ENCODE measurements around the gene GTF2IRD1. TPM values are rescaled to one million over a fixed set of nuclear protein-coding genes. Genes with fewer than 3 reads are reported as not detected.
"Not testable (repeated sequence)": the region's sequence is repeated elsewhere in the genome, so short reads cannot be mapped to it uniquely, and the experiment has no call there.

GTF2IRD1 gene
- total and polyA plus RNA-seq, 2 donors (not counting 1 experiment from before 2014, with no cell fraction given), result 7.8 to 14.7 TPM

DNA sequence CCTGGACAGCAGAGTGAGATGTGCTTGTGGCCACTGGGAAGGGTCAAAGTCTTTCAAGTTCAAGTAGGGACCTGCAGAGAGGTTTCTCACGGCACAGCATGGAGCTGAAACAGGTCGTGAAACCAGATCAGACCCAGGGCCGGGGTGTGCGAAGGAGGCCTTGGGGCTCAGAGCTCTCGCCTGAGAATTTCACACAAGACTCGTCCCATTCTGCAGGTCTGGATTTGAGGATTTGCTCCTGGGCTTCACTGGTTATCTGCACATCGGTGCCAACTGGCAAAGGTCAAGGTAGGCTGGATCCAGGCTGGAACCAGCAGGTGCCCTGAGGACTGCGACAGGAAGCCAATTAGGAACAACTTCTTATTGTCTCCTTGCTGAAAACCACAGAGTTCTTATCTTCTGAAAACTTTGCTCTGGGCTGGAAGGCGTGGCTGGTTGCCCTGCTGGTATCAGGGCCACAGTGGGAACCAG lies 179.8 kb downstream of the GTF2IRD1 start:
- Histone ChIP-seq H4K20me1 (ENCODE audit: control insufficient read depth, extremely low read depth, insufficient read depth, low read length) (no peaks in the 10 kb centered on the region), H3K4me2 (ENCODE audit: extremely low read depth, insufficient read depth, low read length) (no peak overlapping the region)

DNA sequence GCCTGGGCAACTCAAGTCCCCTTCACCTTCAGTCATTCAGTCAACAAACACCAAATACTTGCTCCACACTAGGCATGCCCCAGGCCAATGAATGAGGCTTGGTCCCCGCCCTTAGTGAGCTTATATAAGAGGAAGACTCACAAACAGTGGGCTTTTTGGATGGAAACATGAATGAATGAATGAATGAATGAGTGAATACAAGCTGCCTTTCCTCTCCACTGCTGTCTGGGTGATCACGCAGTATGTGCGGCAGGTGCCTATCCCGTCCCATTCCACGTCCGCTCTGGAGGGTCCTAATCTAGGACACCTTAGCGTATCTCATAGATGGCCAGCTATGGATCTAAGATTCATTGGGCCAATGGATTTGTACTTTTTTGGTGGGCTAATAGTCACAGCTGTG lies 184.0 kb downstream of the GTF2IRD1 start:
- Histone ChIP-seq H3K4me3 (replicated peaks in 1 of 4; ENCODE audit: control extremely low read depth in 1 of 4, insufficient read depth in 1 of 4, low read depth in 3 of 4, low read length in 4 of 4) (no peak overlapping the region), H3K4me1 (ENCODE audit: control insufficient read depth, extremely low read depth, insufficient read depth, low read length) (peaks cover 2% of the 10 kb centered on the region), H3K4me2 (ENCODE audit: extremely low read depth, insufficient read depth, low read length) (no peak overlapping the region), H2AFZ (ENCODE audit: low read length) (no peak overlapping the region), H3K36me3 (ENCODE audit: control insufficient read depth, insufficient read depth, low read length) (no peaks in the 10 kb centered on the region), H3K27me3 (ENCODE audit: control insufficient read depth, insufficient read depth, low read length) (no peaks in the 10 kb centered on the region), H3K9me3 (ENCODE audit: control insufficient read depth, insufficient read depth, low read depth, low read length) (no peaks in the 10 kb centered on the region), H4K20me1 (ENCODE audit: control insufficient read depth, extremely low read depth, insufficient read depth, low read length) (no peaks in the 10 kb centered on the region), H3K79me2 (ENCODE audit: control insufficient read depth, insufficient read depth, low read length) (no peaks in the 10 kb centered on the region), H3K9ac (ENCODE audit: insufficient read depth, low read length) (no peak overlapping the region), H3K27ac (ENCODE audit: insufficient read depth, low read length) (no peak overlapping the region)
- TF ChIP-seq EZH2 (IDR thresholded peaks at IDR 0.05; ENCODE audit: low read length, missing control alignments), result no peak
- TF ChIP-seq, protein P1, sequence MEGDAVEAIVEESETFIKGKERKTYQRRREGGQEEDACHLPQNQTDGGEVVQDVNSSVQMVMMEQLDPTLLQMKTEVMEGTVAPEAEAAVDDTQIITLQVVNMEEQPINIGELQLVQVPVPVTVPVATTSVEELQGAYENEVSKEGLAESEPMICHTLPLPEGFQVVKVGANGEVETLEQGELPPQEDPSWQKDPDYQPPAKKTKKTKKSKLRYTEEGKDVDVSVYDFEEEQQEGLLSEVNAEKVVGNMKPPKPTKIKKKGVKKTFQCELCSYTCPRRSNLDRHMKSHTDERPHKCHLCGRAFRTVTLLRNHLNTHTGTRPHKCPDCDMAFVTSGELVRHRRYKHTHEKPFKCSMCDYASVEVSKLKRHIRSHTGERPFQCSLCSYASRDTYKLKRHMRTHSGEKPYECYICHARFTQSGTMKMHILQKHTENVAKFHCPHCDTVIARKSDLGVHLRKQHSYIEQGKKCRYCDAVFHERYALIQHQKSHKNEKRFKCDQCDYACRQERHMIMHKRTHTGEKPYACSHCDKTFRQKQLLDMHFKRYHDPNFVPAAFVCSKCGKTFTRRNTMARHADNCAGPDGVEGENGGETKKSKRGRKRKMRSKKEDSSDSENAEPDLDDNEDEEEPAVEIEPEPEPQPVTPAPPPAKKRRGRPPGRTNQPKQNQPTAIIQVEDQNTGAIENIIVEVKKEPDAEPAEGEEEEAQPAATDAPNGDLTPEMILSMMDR (conservative IDR thresholded peaks at IDR 0.05 in 1 of 2, IDR thresholded peaks at IDR 0.05 in 1 of 2; ENCODE audit: low read depth in 1 of 2, low read length in 2 of 2), result no peak
- no peak for DNase-seq (ENCODE audit: low read depth in 2 of 2)

More for the DNA sequence above, 179.8 kb downstream of the GTF2IRD1 start:
- Histone ChIP-seq H3K4me3 (replicated peaks in 1 of 4; ENCODE audit: control extremely low read depth in 1 of 4, insufficient read depth in 1 of 4, low read depth in 3 of 4, low read length in 4 of 4) (no peak overlapping the region), H3K79me2 (ENCODE audit: control insufficient read depth, insufficient read depth, low read length) (no peaks in the 10 kb centered on the region), H3K27me3 (ENCODE audit: control insufficient read depth, insufficient read depth, low read length) (no peaks in the 10 kb centered on the region), H3K27ac (ENCODE audit: insufficient read depth, low read length) (no peak overlapping the region), H3K4me1 (ENCODE audit: control insufficient read depth, extremely low read depth, insufficient read depth, low read length) (peaks cover 2% of the 10 kb centered on the region), H2AFZ (ENCODE audit: low read length) (no peak overlapping the region), H3K9ac (ENCODE audit: insufficient read depth, low read length) (no peak overlapping the region), H3K36me3 (ENCODE audit: control insufficient read depth, insufficient read depth, low read length) (no peaks in the 10 kb centered on the region), H3K9me3 (ENCODE audit: control insufficient read depth, insufficient read depth, low read depth, low read length) (no peaks in the 10 kb centered on the region)
- TF ChIP-seq, protein P1 (conservative IDR thresholded peaks at IDR 0.05 in 1 of 2, IDR thresholded peaks at IDR 0.05 in 1 of 2; ENCODE audit: low read depth in 1 of 2, low read length in 2 of 2), result no peak
- TF ChIP-seq EZH2 (IDR thresholded peaks at IDR 0.05; ENCODE audit: low read length, missing control alignments), result no peak
- no peak for DNase-seq (ENCODE audit: low read depth in 2 of 2)

DNA sequence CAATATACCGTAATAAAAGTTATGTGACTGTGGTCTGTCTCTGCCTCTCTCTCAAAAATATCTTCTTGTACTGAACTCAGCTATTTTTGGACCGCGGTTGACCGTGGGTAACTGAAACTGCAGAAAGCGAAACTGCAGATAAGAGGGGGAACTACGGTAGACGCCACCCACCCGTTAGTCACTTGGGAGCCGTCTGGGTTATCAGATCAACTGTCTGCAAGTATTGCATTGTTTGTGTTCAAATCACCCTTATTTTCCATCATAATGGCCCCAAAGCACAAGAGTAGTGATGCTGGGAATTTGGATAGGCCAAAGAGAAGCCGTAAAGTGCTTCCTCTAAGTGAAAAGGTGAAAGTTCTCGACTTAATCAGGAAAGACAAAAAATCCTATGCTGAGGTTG lies 196.3 kb downstream of the GTF2IRD1 start:
- not testable (repeated sequence) for H3K27ac ChIP-seq (ENCODE audit: insufficient read depth, low read length); H3K79me2 ChIP-seq (ENCODE audit: control insufficient read depth, insufficient read depth, low read length); H3K4me1 ChIP-seq (ENCODE audit: control insufficient read depth, extremely low read depth, insufficient read depth, low read length); H3K9me3 ChIP-seq (ENCODE audit: control insufficient read depth, insufficient read depth, low read depth, low read length); H4K20me1 ChIP-seq (ENCODE audit: control insufficient read depth, extremely low read depth, insufficient read depth, low read length); H3K9ac ChIP-seq (ENCODE audit: insufficient read depth, low read length); H3K27me3 ChIP-seq (ENCODE audit: control insufficient read depth, insufficient read depth, low read length); H3K36me3 ChIP-seq (ENCODE audit: control insufficient read depth, insufficient read depth, low read length)
- peak overlapping the region; percentile 73 for H2AFZ ChIP-seq (ENCODE audit: low read length)
- peak overlapping the region in 2 of 4 experiments; percentile 18 to 28 for H3K4me3 ChIP-seq (replicated peaks in 1 of 4; ENCODE audit: control extremely low read depth in 1 of 4, insufficient read depth in 1 of 4, low read depth in 3 of 4, low read length in 4 of 4)
- H3K4me2 ChIP-seq (ENCODE audit: extremely low read depth, insufficient read depth, low read length), result peak overlapping the region; percentile 68
- peak in 1 of 2 donors; percentile 76 for DNase-seq (ENCODE audit: low read depth in 2 of 2)

DNA sequence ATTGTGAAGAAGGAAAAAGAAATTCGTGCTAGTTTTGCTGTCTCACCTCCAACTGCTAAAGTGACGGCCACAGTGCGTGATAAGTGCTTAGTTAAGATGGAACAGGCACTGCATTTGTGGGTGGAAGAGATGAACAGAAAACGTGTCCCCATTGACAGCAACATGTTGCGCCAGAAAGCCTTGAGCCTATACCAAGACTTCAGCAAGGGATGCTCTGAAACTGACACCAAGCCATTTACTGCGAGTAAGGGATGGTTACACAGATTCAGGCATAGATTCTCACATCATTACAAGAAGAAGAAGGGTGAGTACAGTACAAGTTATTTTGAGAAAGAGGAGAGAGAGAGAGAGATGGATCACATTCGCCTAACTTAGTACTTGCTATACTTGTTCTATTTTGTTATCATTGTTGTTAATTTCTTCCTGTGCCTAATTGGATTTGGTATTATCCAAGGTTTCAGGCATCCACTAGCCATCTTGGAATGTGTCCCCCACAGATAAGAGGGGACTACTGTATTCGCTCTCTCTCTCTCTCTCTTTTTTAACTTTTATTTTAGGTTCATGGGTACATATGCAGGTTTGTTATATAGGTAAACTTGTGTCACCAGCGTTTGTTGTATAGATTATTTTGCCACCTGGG lies 196.9 kb downstream of the GTF2IRD1 start:
- not testable (repeated sequence) for H3K36me3 ChIP-seq (ENCODE audit: control insufficient read depth, insufficient read depth, low read length); H3K4me2 ChIP-seq (ENCODE audit: extremely low read depth, insufficient read depth, low read length); H3K9me3 ChIP-seq (ENCODE audit: control insufficient read depth, insufficient read depth, low read depth, low read length); H3K79me2 ChIP-seq (ENCODE audit: control insufficient read depth, insufficient read depth, low read length); H2AFZ ChIP-seq (ENCODE audit: low read length); H3K27ac ChIP-seq (ENCODE audit: insufficient read depth, low read length); H3K4me1 ChIP-seq (ENCODE audit: control insufficient read depth, extremely low read depth, insufficient read depth, low read length); H4K20me1 ChIP-seq (ENCODE audit: control insufficient read depth, extremely low read depth, insufficient read depth, low read length); H3K9ac ChIP-seq (ENCODE audit: insufficient read depth, low read length); H3K27me3 ChIP-seq (ENCODE audit: control insufficient read depth, insufficient read depth, low read length); H3K4me3 ChIP-seq (replicated peaks in 1 of 4; ENCODE audit: control extremely low read depth in 1 of 4, insufficient read depth in 1 of 4, low read depth in 3 of 4, low read length in 4 of 4); DNase-seq (ENCODE audit: low read depth in 2 of 2)

DNA sequence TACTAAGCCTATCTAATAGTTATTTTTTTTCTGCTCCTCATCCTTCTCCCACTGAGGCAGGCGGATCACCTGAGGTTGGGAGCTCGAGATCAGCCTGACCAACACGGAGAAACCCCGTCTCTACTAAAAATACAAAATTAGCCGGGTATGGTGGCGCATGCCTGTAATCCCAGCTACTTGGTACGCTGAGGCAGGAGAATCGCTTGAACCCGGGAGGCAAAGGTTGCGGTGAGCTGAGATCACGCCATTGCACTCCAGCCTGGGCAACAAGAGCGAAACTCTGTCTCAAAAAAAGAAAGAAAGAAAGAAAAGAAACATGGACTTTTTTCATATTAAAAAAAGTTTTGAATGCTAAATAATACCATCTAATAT lies 197.4 kb downstream of the GTF2IRD1 start:
- H3K9me3 ChIP-seq (ENCODE audit: control insufficient read depth, insufficient read depth, low read depth, low read length); H3K36me3 ChIP-seq (ENCODE audit: control insufficient read depth, insufficient read depth, low read length); DNase-seq (ENCODE audit: low read depth in 2 of 2); H2AFZ ChIP-seq (ENCODE audit: low read length); H3K79me2 ChIP-seq (ENCODE audit: control insufficient read depth, insufficient read depth, low read length); H3K27ac ChIP-seq (ENCODE audit: insufficient read depth, low read length); H3K27me3 ChIP-seq (ENCODE audit: control insufficient read depth, insufficient read depth, low read length); H3K9ac ChIP-seq (ENCODE audit: insufficient read depth, low read length); H3K4me1 ChIP-seq (ENCODE audit: control insufficient read depth, extremely low read depth, insufficient read depth, low read length); H3K4me2 ChIP-seq (ENCODE audit: extremely low read depth, insufficient read depth, low read length); H3K4me3 ChIP-seq (replicated peaks in 1 of 4; ENCODE audit: control extremely low read depth in 1 of 4, insufficient read depth in 1 of 4, low read depth in 3 of 4, low read length in 4 of 4); H4K20me1 ChIP-seq (ENCODE audit: control insufficient read depth, extremely low read depth, insufficient read depth, low read length): not testable (repeated sequence)
